Effector memory CD8-positive, alpha-beta T cell (primary cell): Measurements from ENCODE around the gene PHLDB3.
"Not testable (repeated sequence)": the region's sequence is repeated elsewhere in the genome, so short reads cannot be mapped to it uniquely, and the experiment has no call there.

Source experiments
- ATAC-seq: fragments of 150-1000 bp; cut with Tn5 transposase; replicated peaks from 2 replicates; pipeline ENCODE4 v1.10.0; 2021; ENCODE audit warnings: mild to moderate bottlenecking, moderate library complexity
- DNase-seq, 3 experiments: peaks; one replicate each; pipeline ENCODE4 v3.0.0; 2021
- H3K27ac Mint-ChIP-seq, 2 donors: one replicate each; pipeline ENCODE4 v1.8.0; 2022; ENCODE audit warnings: mild to moderate bottlenecking in 2 of 2, mixed read lengths in 2 of 2, moderate library complexity in 2 of 2
- H3K27me3 Mint-ChIP-seq, 2 donors: one replicate each; pipeline ENCODE4 v1.8.0; 2022; ENCODE audit warnings: mixed read lengths in 2 of 2
- H3K36me3 Mint-ChIP-seq: one replicate; pipeline ENCODE4 v1.8.0; 2022; ENCODE audit warnings: mild to moderate bottlenecking, moderate library complexity, mixed read lengths; ENCODE audit not compliant: insufficient read depth
- H3K4me1 Mint-ChIP-seq, 2 donors: one replicate each; pipeline ENCODE4 v1.8.0; 2022; ENCODE audit warnings: low read depth in 2 of 2, mixed read lengths in 2 of 2
- H3K4me3 Mint-ChIP-seq, 2 donors: one replicate each; pipeline ENCODE4 v1.8.0; 2022; ENCODE audit warnings: mild to moderate bottlenecking in 2 of 2, mixed read lengths in 2 of 2, moderate library complexity in 2 of 2
- H3K9me3 Mint-ChIP-seq, 2 donors: one replicate each; pipeline ENCODE4 v1.8.0; 2022; ENCODE audit warnings: mixed read lengths in 2 of 2

PHLDB3 gene

GRCh38 chr19:43450545-43450997 lies 54.0 kb downstream of the PHLDB3 start:
- peaks cover 4 to 5% of the 10 kb centered on the region in 2 donors for H3K4me1 Mint-ChIP-seq
- no peak overlapping the region for H3K27ac Mint-ChIP-seq
- peaks cover 3% of the 10 kb centered on the region for H3K36me3 Mint-ChIP-seq
- no peak overlapping the region for H3K4me3 Mint-ChIP-seq
- peaks cover 0 to 8% of the 10 kb centered on the region in 2 donors for H3K27me3 Mint-ChIP-seq
- DNase-seq: no peak
- no peaks in the 10 kb centered on the region for H3K9me3 Mint-ChIP-seq
- no peak for ATAC-seq

GRCh38 chr19:43447655-43448054 lies 56.9 kb downstream of the PHLDB3 start:
- Mint-ChIP-seq H3K27ac (no peak overlapping the region), H3K36me3 (peaks cover 3% of the 10 kb centered on the region), H3K27me3 (peaks cover 0 to 6% of the 10 kb centered on the region in 2 donors), H3K4me3 (no peak overlapping the region), H3K9me3 (no peaks in the 10 kb centered on the region), H3K4me1 (peaks cover 4 to 7% of the 10 kb centered on the region in 2 donors)
- DNase-seq (no peak), ATAC-seq (no peak)

- ATAC-seq: peak; percentile 94
- Mint-ChIP-seq H3K36me3 (peaks cover 3% of the 10 kb centered on the region), H3K9me3 (no peaks in the 10 kb centered on the region), H3K27ac (peak overlapping the region; percentile 41 to 84), H3K4me1 (peaks cover 4 to 7% of the 10 kb centered on the region in 2 donors), H3K27me3 (no peaks in the 10 kb centered on the region), H3K4me3 (no peak overlapping the region)
- DNase-seq: peak; percentile 73 to 76 (median 75)
Observed at GRCh38 chr19:43446746-43447489, 57.6 kb downstream of the PHLDB3 start.

- Mint-ChIP-seq H3K4me3 (no peak overlapping the region), H3K36me3 (peaks cover 3% of the 10 kb centered on the region), H3K27me3 (no peaks in the 10 kb centered on the region), H3K4me1 (peaks cover 4 to 9% of the 10 kb centered on the region in 2 donors), H3K9me3 (no peaks in the 10 kb centered on the region), H3K27ac (peak overlapping the region in 1 of 2 donors; percentile 3)
- ATAC-seq (no peak), DNase-seq (no peak)
Observed at GRCh38 chr19:43445426-43445825, 59.1 kb downstream of the PHLDB3 start.

GRCh38 chr19:43444531-43445287 lies 59.8 kb downstream of the PHLDB3 start:
- Mint-ChIP-seq H3K4me3 (no peak overlapping the region), H3K9me3 (no peaks in the 10 kb centered on the region), H3K27me3 (no peaks in the 10 kb centered on the region), H3K4me1 (peaks cover 6 to 9% of the 10 kb centered on the region in 2 donors), H3K36me3 (peaks cover 3% of the 10 kb centered on the region), H3K27ac (peak overlapping the region; percentile 41 to 62)
- no peak for ATAC-seq
- DNase-seq: no peak

- H3K27me3 Mint-ChIP-seq, H3K9me3 Mint-ChIP-seq, DNase-seq, ATAC-seq, H3K36me3 Mint-ChIP-seq, H3K4me3 Mint-ChIP-seq: not testable (repeated sequence)
- H3K4me1 Mint-ChIP-seq: peaks cover 13% of the 10 kb centered on the region in 2 donors
- H3K27ac Mint-ChIP-seq: peak overlapping the region; percentile 41 to 76
Observed at GRCh38 chr19:43444091-43444490, 60.5 kb downstream of the PHLDB3 start.

- ATAC-seq (no peak), DNase-seq (no peak)
- Mint-ChIP-seq H3K27ac (peak overlapping the region in 1 of 2 donors; percentile 76), H3K9me3 (no peaks in the 10 kb centered on the region), H3K4me1 (peaks cover 22 to 25% of the 10 kb centered on the region in 2 donors), H3K36me3 (no peaks in the 10 kb centered on the region), H3K4me3 (no peak overlapping the region), H3K27me3 (no peaks in the 10 kb centered on the region)
Observed at GRCh38 chr19:43441716-43442115, 62.8 kb downstream of the PHLDB3 start.

GRCh38 chr19:43439709-43440063 lies 64.9 kb downstream of the PHLDB3 start:
- H3K27ac Mint-ChIP-seq: peak overlapping the region; percentile 76 to 79
- peak overlapping the region in 1 of 2 donors; percentile 59 for H3K4me3 Mint-ChIP-seq
- H3K27me3 Mint-ChIP-seq: no peaks in the 10 kb centered on the region
- no peak for ATAC-seq
- H3K36me3 Mint-ChIP-seq: no peaks in the 10 kb centered on the region
- DNase-seq: no peak
- H3K9me3 Mint-ChIP-seq: no peaks in the 10 kb centered on the region
- peaks cover 24 to 30% of the 10 kb centered on the region in 2 donors for H3K4me1 Mint-ChIP-seq

GRCh38 chr19:43439032-43439708 lies 65.4 kb downstream of the PHLDB3 start:
- Mint-ChIP-seq H3K36me3 (no peaks in the 10 kb centered on the region), H3K27me3 (no peaks in the 10 kb centered on the region), H3K4me1 (peaks cover 24 to 30% of the 10 kb centered on the region in 2 donors), H3K4me3 (peak overlapping the region; percentile 54 to 59), H3K9me3 (no peaks in the 10 kb centered on the region), H3K27ac (peak overlapping the region; percentile 76 to 79)
- DNase-seq (peak; percentile 21 to 39 (median 30)), ATAC-seq (peak; percentile 96)

- Mint-ChIP-seq H3K4me1 (peaks cover 24 to 30% of the 10 kb centered on the region in 2 donors), H3K36me3 (no peaks in the 10 kb centered on the region), H3K27ac (peak overlapping the region; percentile 76 to 79), H3K4me3 (peak overlapping the region; percentile 54 to 59), H3K9me3 (no peaks in the 10 kb centered on the region), H3K27me3 (no peaks in the 10 kb centered on the region)
- ATAC-seq: no peak
- no peak for DNase-seq
Observed at GRCh38 chr19:43438291-43439031, 66.1 kb downstream of the PHLDB3 start.

GRCh38 chr19:43437712-43438111 lies 66.8 kb downstream of the PHLDB3 start:
- Mint-ChIP-seq H3K9me3 (no peaks in the 10 kb centered on the region), H3K36me3 (no peaks in the 10 kb centered on the region), H3K4me3 (peak overlapping the region in 1 of 2 donors; percentile 4), H3K27me3 (no peaks in the 10 kb centered on the region), H3K27ac (peak overlapping the region; percentile 76 to 79), H3K4me1 (peaks cover 24 to 36% of the 10 kb centered on the region in 2 donors)
- DNase-seq (no peak), ATAC-seq (no peak)

GRCh38 chr19:43437284-43437683 lies 67.3 kb downstream of the PHLDB3 start:
- ATAC-seq, H3K9me3 Mint-ChIP-seq, H3K27me3 Mint-ChIP-seq, H3K36me3 Mint-ChIP-seq, DNase-seq: not testable (repeated sequence)
- H3K4me3 Mint-ChIP-seq: peak overlapping the region in 1 of 2 donors; percentile 4
- H3K4me1 Mint-ChIP-seq: peaks cover 24 to 37% of the 10 kb centered on the region in 2 donors
- peak overlapping the region; percentile 76 to 79 for H3K27ac Mint-ChIP-seq

GRCh38 chr19:43435775-43436174 lies 68.8 kb downstream of the PHLDB3 start:
- peak overlapping the region; percentile 44 to 76 for H3K27ac Mint-ChIP-seq
- no peaks in the 10 kb centered on the region for H3K9me3 Mint-ChIP-seq
- H3K4me3 Mint-ChIP-seq: no peak overlapping the region
- peaks cover 24 to 37% of the 10 kb centered on the region in 2 donors for H3K4me1 Mint-ChIP-seq
- H3K27me3 Mint-ChIP-seq: no peaks in the 10 kb centered on the region
- ATAC-seq: no peak
- H3K36me3 Mint-ChIP-seq: peaks cover 3% of the 10 kb centered on the region
- no peak for DNase-seq
